GM18858 (cell line): ENCODE measurements around the gene IPO11.
"Not testable (repeated sequence)": the region's sequence is repeated elsewhere in the genome, so short reads cannot be mapped to it uniquely, and the experiment has no call there.

Experiments
- ATAC-seq: cut with Tn5 transposase; IDR thresholded peaks from one replicate; pipeline ENCODE4 v1.9.1; 2021; ENCODE audit not compliant: unreplicated experiment

Gene IPO11

DNA sequence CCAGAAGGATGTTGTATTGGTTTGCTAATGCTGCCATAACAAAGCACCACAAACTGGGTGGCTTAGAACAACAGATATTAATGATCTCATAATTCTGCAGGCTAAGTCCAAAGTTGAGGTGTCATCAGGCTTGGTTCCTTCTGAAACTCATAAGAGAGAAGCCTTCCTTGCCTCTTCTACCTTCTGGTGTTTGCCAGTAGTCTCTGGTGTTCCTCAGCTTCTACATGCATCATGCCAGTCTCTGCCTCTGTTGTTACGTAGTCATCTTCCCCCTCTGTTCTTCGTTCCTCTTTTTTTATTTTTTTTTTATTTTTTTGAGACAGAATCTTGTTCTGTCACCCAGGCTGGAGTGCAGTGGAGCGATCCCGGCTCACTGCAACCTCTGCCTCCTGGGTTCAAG, 227.9 kb downstream of the IPO11 start:
- ATAC-seq = no peak

DNA sequence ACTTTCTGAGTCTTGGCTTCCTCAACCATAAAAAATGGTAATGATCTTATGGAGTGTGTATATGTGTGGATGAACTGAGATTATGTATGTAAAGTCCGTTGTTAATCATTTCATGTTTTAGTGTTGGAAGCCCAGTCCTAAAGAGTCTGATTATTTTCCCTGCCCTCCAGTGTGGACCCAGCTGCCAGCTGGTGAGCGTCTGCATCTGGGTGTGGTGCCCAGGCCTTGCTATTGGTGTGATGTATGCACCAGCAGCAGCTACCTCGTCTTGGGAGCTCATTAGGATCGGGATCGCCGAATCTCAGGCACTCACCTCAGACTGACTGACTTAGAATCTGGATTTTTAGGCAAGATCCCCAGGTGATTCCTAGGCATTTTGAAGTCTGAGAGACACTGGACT, 229.9 kb downstream of the IPO11 start:
- no peak for ATAC-seq

DNA sequence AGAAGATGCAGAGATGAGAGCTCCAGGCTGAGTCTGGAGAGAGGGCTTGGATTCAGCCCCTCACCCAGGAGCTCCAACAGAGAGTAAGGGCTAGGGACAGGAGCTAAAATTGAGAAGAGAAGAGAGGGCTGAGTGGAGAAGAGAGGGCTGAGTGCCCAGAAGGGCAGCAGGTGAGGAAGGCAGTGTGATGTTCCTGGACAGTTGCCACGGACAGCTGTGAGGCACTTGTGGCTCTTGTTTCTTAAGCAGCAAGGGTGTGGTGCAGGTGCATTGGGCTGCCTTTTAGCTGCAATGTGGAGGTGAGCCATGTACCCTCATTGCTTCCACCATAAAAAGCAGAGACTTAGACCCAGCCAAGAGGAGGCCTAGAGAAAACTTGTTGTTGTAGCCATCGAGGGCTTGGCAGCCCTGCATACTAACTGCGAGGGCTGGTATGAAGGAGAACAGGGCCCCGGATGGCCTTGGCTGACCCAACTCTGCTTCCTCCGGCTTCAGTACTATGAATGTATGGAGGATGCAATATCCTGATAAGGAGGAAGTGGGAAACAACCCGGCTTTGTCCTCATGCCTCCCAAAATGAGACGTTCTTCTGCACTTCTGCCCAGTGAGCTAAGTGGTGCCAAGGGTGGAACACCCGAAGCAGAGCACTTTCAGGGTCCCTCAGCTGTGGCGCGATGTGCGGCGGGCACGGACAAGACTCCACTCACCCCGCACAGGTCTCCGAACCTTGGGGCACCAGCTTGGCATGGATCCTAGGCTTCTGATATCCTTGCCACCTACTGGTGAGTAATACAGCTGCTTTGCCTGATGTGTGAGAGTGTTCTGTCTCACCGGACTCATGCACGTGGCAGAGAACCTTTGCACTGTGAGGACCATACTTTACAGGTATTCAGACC, 231.2 kb downstream of the IPO11 start:
- ATAC-seq = no peak

DNA sequence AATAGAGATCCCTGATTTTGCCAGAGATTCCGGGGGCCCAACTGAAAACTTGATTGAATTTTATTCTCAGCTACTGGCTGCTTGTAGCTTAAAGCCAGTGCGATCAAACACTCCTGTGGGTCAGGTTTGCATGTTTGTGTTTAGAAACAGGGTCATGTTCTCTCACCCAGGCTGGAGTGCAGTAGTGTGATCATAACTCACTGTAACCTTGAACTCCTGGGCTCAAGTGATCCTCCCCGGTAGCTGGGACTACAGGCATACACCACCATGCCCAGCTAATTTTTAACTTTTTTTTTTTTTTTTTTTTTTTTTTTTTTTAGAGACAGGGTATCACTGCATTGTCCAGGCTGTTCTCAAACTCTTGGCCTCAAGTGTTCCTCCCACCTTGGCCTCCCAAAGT, 232.7 kb downstream of the IPO11 start:
- ATAC-seq = no peak

DNA sequence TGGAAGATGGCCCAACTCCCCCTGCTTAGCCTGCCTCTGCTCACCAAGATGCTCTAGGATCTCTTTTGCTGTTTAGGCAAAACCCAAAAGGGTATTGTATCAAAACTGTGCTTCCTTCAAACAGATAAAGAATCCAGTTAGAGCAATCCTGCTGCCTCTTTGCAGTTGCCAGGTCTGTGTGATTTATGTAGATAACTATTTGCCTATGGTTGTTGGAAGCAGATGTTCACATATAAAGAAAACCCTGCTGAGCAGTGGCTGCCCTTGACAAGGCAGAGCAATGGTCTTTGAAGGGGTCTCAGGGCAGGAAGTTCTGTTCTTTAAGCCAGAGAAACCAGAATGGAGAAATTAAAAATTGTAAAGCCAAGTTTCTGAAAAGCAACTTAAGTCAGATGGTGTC, 234.7 kb downstream of the IPO11 start:
- ATAC-seq = no peak

DNA sequence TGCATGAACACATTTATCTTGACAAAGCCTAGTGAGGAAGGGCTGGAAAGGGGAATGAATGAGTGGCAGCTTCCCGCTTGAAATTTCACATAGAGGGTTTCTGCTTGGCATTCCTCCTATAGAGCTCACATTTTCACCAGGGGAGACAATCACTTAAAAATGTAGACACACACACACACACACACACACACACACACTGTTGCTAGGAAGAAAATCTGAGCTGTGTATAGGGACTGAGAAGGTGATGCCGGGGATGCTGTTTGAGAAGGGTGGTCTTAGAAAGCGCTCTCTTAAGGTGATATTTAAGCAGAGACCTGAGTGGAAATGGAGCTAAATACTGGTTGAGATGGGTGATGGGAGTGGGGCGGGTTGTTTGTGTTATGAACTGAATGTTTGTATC, 236.5 kb downstream of the IPO11 start:
- no peak for ATAC-seq

DNA sequence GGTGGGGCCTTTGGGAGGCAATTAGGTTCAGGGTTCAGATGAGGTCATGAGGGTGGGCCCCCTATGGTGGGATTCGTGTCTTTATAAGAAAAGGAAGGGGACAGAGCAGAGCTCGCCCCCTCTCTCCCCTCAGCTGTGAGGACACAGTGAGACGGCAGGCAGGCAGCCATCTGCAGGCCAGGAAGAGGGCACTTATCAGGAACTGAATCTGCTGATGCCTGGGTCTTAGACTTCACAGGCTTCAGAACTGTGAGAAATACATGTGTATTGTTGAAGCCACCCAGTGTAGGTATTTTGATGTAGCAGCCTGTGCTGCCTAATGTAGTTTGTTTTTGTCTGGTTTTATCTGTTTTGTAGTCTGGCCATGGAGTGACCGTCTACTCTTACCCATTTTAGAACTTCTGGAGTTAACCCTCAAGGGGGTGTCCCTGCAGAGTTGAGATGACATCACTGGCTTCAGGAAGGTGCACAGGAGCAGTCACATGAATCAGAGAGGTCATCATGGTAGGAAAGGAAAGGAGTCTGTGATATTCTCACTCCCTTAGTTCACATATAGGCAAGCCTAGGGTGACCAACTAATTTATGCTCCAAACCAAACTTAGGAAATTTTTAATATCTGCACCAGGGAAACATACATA, 237.0 kb downstream of the IPO11 start:
- no peak for ATAC-seq

DNA sequence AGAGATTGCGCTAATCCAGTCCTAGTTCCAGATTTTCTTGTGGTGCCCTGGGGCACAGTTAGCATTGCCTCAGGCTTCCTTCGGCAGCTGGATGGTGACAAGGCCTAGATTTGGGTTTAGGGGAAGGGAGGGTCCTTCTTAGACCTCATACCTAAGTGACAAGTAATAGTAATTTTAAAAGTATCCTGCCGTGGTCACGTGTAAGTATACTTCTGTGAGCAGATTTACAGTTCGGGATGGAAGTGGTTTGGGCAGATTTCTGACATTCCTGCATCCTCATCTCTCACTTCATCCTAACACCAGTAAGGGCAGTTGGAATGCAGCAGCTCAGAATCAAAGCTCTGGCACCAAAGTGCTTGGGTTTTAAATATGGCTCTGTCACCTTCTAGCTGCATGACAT, 237.6 kb downstream of the IPO11 start:
- no peak for ATAC-seq

DNA sequence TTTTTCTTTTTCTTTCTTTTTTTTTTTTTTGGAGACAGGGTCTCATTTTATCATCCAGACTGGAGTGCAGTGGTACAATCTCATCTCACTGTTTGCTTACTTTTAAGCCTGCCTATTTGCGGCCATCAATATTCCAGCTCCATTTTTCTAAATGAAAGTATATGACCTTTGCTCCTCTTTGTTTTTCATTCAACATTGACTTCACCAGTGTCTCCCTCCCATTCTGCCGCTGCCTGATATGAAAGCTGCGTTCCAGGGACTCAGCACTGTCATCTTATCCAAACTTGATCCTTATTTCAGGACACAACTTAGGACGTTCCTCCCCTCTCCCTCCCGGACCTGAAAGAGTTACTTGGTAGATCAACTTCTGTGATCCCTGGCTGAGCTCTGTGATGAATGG, 239.7 kb downstream of the IPO11 start:
- no peak for ATAC-seq

DNA sequence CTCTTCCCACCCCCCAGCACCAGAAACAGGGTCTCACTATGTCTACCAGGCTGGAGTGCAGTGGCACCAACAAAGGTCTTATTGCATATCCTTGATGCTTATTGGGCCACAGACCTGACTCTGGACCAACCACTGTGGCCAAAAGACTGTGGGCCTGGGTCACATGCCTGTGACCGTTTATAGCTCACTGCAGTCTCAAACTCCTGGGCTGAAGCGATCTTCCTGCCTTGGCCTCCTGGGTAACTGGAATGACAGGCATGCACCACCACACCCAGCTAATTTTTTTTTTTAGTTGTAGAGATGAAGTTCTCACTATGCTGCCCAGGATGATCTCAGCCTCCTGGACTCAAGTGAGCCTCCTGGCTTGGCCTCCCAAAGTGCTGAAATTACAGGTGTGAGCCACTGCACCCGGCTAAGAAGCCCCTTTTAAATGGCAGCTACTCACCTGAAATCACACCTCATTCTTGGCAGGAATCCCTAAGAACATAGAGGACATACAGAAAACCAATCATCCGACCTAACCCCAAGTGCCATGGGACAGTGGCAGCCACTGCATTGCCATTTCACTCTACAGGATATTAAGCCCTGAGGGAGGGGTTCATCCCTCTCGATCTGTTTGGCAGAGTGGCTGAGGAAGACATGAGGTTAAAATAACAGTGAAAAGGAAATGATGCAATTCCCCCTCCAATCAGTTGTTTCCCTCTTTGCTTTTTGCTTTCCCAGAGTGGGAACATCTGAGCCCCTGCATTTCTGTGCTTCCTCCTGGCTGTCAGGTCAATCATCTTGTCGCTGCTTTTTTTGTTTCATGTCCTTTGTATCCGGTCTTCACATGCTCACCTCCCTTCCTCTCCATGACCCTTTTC, 240.7 kb downstream of the IPO11 start:
- ATAC-seq = no peak

DNA sequence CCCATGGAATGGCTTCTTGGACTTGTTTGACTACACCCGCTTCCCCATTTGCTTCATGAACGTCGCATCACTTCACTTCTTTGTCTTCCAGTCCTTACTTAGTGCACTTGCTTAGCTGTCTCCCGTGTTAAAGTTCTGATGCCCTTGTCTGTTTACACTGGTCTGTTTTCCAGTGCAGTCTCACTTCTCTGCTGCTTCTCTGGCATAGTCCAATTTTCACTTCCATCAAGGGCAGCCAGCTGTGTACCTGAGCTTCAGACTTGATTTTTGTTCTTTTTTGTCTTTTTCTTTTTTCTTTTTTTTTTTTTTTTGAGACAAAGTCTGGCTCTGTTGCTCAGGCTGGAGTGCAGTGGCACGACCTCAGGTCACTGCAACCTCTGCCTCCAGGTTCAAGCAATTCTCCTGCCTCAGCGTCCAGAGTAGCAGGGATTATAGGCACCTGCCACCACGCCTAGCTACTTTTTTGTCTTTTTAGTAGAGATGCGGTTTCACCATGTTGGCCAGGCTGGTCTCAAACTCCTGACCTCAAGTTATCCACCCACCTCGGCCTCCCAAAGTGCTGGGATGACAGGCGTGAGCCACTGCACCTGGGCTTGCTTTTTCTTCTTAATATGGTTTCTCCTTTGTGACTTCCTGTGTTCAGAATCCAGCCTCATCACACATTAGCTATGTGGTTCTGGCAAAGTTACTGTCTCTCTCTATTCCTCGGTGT, 241.5 kb downstream of the IPO11 start:
- no peak for ATAC-seq

DNA sequence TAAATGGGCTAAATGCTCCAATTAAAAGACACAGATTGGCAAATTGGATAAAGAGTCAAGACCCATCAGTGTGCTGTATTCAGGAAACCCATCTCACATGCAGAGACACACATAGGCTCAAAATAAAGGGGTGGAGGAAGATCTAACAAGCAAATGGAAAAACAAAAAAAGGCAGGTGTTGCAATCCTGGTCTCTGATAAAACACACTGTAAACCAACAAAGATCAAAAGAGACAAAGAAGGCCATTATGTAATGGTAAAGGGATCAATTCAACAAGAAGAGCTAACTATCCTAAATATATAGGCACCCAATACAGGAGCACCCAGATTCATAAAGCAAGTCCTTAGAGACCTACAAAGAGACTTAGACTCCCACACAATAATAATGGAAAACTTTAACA, 245.2 kb downstream of the IPO11 start:
- not testable (repeated sequence) for ATAC-seq

DNA sequence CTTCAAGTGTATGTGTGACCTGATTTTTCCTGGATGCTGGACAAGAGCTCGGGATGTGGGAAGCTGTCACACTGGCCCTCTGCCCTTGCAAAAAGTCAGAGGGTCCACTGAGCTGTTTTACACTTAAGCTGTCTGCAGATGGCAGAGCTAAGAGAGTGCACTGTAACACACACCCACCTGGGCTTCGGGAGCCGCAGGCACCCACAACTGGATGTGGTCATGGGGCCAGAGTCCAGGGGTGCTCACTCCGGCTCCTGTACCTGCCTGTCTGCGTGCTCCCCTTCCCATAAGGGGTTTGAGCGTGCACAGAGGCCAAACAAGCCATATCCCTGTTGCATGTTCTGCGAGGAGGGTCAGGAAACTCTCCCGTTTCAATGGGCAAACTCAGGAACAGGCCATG, 248.6 kb downstream of the IPO11 start:
- ATAC-seq = no peak

DNA sequence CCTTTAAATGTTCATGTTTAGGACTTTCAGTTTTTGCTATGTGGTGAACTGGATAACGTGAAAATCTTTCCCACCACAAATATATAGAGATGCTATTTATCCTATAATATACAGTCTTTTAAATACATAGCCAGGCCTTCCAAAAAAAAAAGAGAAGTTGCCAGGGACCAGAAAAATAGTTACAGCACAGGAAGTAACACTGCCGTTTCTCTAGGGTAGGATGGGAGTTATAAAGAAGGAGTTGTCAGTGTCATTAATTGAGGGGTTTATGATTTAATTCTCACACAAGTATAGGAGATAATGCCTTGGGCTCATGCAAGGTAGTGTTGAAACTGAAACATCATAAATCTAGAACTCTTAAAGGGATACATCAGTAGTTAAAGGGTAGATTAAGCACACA, 250.0 kb downstream of the IPO11 start:
- ATAC-seq = no peak

DNA sequence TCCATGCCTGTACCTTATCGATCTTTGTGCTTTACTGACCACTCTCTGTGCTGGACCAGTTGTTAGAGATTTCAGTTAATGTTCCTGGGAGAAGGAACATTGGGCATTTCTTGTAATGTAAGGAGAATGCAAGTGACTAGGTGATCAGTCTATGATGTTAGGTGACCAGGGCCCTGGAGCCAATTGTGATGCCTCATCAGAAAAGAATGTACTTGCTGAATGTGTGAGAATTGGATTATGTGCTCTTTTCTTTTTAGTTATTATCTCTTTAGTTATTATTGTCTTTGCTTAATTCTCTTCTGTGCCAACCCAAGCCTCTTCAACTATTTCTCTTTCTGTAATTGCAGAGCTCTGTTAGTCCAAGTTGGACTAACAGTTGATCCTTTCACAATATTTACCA, 258.9 kb downstream of the IPO11 start:
- ATAC-seq = no peak

DNA sequence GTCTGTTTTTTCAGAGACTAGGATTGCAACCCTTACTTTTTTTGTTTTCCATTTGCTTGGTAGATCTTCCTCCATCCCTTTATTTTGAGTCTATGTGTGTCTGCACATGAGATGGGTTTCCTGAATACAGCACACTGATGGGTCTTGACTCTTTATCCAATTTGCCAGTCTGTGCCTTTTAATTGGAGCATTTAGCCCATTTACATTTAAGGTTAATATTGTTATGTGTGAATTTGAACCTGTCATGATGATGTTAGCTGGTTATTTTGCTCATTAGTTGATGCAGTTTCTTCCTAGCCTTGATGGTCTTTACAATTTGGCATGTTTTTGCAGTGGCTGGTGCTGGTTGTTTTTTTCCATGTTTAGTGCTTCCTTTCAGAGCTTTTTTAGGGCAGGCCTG, 264.0 kb downstream of the IPO11 start:
- ATAC-seq = not testable (repeated sequence)
